ENCODE measurements around the gene POTEM.
"Not testable (repeated sequence)": the region's sequence is repeated elsewhere in the genome, so short reads cannot be mapped to it uniquely, and the experiment has no call there.

Gene POTEM

GRCh38 chr14:18967134-18967533 lies at the start of gene POTEM:
POTEM (plus strand) TSS chr14:18967434; CDS start chr14:18967486, 52 bp downstream.
- DNase-seq, result not testable (repeated sequence)

- DNase-seq, result not testable (repeated sequence)
Observed at GRCh38 chr14:18918345-18918744, 48.9 kb upstream of the POTEM start.

GRCh38 chr14:18920052-18920451 lies 47.2 kb upstream of the POTEM start:
- DNase-seq, result not testable (repeated sequence)

- not testable (repeated sequence) for DNase-seq
Observed at GRCh38 chr14:18921055-18921701, 46.1 kb upstream of the POTEM start.

DNA sequence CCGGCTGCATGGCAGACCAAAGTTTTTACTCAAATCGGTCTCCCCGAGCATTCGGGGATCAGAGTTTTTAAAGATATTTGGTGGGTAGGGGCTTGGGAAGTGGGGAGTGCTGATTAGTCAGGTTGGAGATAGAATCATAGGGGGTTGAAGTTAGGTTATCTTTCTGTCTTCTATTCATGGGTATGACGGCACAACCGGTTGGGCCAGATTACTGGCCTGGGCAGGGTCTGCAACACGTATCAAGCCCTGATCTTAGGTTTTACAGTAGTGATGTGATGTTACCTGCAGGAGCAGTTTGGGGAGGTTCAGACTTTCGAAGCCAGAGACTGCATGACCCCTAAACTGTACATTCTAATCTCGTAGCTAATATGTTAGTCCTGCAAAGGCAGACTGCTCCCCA lies 30.4 kb upstream of the POTEM start:
- not testable (repeated sequence) for DNase-seq

DNA sequence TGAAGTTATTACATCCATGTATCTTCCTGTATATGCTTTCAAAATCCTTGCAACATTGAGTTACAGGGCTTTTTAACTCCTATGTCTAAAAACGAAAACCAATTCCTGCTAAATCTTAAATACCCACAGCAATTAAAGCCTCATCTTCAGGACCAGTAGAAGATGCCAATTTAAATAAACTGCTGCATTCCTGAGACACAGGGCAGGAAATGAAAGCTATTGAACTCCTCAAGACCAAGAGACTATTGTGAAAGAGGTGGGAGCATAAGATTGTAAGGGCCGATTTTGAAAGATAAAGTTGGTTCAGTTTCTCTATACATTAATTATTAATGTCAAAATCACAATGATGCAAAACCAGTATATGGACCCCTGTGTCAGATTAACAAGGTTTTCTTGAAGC lies 28.5 kb upstream of the POTEM start:
- DNase-seq, result not testable (repeated sequence)

DNA sequence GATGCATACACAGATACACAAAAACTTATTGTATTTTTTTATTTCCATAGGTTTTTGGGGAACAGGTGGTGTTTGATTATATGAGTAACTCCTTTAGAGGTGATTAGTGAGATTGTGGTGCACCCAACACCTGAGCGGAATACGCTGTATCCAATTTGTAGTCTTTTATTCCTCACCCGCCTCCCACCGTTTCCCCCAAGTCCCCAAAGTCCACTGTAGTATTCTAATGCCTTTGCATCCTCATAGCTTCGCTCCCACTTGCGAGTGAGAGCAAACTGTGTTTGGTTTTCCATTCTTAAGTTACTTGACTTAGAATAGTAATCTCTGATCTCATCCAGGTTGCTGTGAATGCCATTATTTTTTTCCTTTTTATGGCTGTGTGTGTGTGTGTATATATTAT lies 17.3 kb upstream of the POTEM start:
- not testable (repeated sequence) for DNase-seq

DNA sequence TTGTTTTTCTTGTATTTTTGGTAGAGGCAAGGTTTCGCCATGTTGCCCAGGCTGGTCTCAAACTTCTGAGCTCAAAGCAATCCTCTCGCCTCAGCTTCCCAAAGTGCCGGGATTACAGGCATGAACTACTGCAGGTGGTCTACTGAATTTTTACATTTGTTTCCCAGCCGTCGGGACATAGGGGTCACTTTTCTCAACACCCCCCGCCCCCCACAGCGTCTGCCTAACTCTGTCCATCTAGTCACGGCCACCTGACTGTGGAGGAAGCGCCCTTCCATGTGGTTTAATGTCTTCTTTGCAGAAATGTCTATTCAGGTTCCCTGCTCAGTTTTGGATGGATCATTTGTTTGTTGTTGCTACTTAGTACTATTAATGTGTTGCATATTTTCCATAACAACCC lies 14.1 kb upstream of the POTEM start:
- not testable (repeated sequence) for DNase-seq

DNA sequence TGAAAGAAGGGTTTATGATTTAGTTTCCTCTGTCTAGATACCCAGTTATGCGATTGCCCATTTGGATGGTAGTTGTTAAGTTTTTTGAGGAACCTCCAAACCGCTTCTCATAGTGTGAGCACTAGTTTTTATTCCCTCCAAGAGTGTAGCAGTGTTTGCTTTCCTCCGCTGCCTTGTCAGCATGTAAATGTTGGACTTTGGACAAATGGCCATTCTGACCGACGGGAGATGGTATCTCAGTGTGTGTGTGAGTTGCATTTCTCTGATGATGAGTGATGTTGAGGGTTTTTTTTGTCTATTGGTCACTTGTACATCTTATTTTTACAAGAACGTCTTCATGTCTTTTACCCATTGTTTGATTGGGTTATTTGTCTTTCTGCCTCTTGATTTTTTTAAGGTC lies 11.4 kb upstream of the POTEM start:
- not testable (repeated sequence) for DNase-seq

- DNase-seq, result not testable (repeated sequence)
Observed at GRCh38 chr14:18961576-18961975, 5.7 kb upstream of the POTEM start.

DNA sequence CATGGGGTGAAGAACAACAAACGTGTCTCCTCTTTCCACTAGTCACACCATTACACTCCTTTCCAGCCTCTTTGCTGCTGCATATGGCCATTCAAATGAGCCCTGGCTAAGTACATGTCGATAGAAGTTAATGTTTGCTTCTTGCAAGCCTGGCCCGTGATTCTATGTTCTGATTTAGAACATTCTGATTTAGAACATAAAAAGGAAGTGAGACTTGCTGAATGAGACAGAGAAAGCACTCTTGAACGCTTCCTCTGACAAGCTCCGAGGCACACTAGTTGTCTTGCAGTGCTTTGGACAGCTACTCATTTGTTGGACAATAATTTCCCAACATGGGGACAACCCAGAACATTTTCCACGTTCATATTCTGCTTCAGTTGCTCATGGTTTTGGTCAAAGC lies 5.1 kb upstream of the POTEM start:
- DNase-seq, result not testable (repeated sequence)

DNA sequence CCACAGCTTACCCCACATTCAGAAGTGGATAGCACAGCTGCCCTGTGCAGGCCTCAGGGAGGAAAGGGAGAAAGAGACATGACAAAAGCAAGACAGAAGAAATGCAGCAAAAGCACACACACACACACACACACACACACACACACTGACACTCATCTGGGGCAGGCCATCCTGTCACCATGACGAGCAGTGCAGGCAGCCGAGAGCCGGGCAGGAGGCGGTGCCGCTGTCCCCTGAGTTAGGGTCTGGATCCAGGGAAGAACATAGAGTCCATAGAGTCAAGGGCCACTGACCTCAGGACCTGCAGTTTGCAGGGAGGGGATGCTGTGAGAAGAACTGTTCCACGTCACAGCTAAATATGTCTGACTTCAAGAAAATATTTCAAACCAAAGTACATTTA lies 4.0 kb upstream of the POTEM start:
- not testable (repeated sequence) for DNase-seq

DNA sequence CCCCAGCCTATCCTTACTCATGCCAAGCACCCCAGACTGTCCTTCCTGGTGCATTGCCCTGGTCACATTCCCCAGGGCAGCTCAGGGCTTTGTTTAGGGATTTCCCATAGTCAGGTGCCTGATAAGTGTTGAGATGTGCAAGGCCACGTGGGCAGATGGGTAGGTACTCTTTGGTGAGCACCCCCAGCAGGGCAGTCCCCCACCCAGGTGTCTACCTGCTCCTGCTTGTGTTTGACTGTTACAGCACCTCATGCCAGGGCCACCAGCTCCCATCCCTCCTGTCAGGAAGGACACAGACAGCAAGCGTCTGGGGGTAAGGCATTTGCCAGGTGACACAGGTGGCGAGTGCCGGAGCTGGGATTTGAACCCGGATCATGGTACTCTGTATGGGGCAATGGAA lies 2.4 kb upstream of the POTEM start:
- DNase-seq, result not testable (repeated sequence)

DNA sequence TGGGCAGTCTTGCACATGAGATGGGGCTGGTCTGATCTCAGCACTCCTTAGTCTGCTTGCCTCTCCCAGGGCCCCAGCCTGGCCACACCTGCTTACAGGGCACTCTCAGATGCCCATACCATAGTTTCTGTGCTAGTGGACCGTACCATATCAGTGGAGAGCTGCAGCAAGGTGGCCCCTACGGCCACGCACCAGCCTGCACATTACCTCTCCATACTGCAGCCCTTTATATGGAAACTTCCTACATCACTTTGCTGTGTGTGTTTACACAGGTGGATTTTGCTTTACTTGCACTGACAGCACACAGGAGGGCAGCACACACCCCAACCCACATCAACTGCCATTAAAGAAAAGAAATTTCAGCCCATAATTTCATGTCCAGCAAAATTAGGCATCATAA lies 35.3 kb downstream of the POTEM start:
- not testable (repeated sequence) for DNase-seq

DNA sequence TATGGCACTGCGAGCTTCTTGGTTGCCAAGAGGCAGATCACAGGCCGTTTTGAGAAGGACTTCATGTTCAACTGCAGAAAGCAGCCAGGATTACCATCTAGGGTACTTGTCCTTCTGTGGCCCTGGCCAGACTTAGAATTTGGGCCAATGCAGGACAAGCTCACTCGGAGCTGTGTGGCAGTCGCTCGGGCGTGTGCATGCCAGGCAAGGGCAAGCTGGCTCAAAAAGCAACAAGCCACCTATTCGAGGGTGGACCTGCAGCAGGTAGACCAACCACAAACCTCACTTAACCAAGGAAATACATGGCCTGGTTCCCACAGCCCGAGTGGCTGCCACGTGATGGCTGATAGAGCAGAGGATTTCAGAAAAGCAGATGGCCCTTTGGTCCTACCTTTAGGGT lies 39.3 kb downstream of the POTEM start:
- not testable (repeated sequence) for DNase-seq

DNA sequence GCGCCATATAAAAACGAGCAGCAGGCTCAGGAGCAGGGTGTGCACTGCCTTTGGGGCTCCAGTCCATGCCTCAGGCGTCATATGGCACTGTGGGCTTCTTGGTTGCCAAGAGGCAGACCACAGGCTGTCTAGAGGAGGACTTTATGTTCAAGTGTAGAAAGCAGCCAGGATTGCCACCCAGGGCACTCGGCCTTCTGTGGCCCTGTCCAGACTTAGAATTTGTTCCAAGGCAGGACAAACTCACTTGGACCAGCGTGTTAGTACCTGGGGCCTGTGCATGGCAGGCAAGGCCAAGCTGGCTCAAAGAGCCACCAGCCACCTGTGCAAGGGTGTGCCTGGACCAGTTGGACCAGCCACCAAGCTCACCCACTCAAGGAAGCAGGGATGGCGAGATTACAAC lies 40.4 kb downstream of the POTEM start:
- not testable (repeated sequence) for DNase-seq

DNA sequence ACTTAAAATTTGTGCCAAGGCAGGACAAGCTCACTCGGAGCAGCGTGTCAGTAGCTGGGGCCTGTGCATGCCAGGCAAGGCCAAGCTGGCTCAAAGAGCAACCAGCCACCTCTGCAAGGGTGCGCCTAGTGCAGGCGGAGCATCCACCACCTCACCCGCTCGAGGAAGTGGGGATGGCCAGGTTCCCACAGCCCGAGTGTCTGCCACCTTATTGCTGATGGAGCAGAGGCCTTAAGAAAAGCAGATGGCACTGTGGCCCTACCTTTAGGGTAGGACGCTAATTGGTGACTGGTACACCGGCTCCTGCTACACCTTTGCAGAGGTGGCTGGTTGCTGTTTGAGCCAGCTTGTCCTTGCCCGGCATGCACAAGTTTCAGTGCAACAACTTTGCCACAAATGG lies 43.8 kb downstream of the POTEM start:
- DNase-seq, result not testable (repeated sequence)

DNA sequence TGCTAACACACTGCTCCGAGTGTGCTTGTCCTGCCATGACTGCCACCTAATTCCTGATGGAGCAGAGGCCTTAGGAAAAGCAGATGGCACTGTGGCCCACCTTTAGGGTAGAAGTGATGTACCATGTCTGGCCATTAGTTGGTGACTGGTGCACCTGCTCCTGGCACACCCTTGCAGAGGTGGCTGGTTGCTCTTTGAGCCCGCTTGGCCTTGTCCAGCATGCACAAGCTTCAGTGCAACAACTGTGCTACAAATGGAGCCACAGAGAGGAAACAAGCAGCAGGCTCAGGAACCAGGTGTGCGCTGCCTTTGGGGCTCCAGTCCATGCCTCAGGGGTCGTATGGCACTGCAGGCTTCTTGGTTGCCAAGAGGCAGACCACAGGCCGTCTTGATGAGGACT lies 44.5 kb downstream of the POTEM start:
- DNase-seq, result not testable (repeated sequence)

- DNase-seq, result not testable (repeated sequence)
Observed at GRCh38 chr14:19015185-19015584, 48.0 kb downstream of the POTEM start.

GRCh38 chr14:19025080-19025589 lies 57.9 kb downstream of the POTEM start:
- not testable (repeated sequence) for DNase-seq

GRCh38 chr14:19026649-19027351 lies 59.6 kb downstream of the POTEM start:
- DNase-seq, result not testable (repeated sequence)

GRCh38 chr14:19027895-19028294 lies 60.7 kb downstream of the POTEM start:
- DNase-seq, result not testable (repeated sequence)

- not testable (repeated sequence) for DNase-seq
Observed at GRCh38 chr14:19036811-19037382, 69.7 kb downstream of the POTEM start.

All from stimulated activated CD4-positive, alpha-beta T cell treated with anti-CD3 and anti-CD28 coated beads, Interleukin-12 subunit alpha, Interleukin-12 subunit beta, amount 100 ng/mL, for 4 hours (primary cell).